HFFc6 (cell line): ENCODE data around the gene PLPPR5. TPM values are rescaled to one million over a fixed set of nuclear protein-coding genes. Genes with fewer than 3 reads are reported as not detected.

Experiments used
- DNase-seq: peaks from one replicate; pipeline ENCODE4 v3.0.0-alpha.2; 2018
- H3K27ac Mint-ChIP-seq: 2 replicates; pipeline ENCODE4 v1.8.0; 2020; ENCODE audit warnings: mild to moderate bottlenecking, mixed read lengths
- H3K27me3 Mint-ChIP-seq: 2 replicates; pipeline ENCODE4 v1.8.0; 2021; ENCODE audit warnings: mild to moderate bottlenecking, moderate library complexity, mixed read lengths; ENCODE audit not compliant: insufficient read depth
- H3K36me3 Mint-ChIP-seq: 2 replicates; pipeline ENCODE4 v1.8.0; 2021; ENCODE audit warnings: low read depth, mixed read lengths
- H3K4me1 Mint-ChIP-seq: 2 replicates; pipeline ENCODE4 v1.8.0; 2020; ENCODE audit warnings: low read depth, mixed read lengths
- H3K4me3 Mint-ChIP-seq: 2 replicates; pipeline ENCODE4 v1.8.0; 2020; ENCODE audit warnings: mild to moderate bottlenecking, moderate library complexity, mixed read lengths
- H3K9me3 Mint-ChIP-seq: 2 replicates; pipeline ENCODE4 v1.8.0; 2020; ENCODE audit warnings: mild to moderate bottlenecking, mixed read lengths
- CTCF ChIP-seq: fragments of 200-600 bp; sonication (generic); IDR thresholded peaks from 2 replicates; pipeline ENCODE4 v1.5.0; 2021; ENCODE audit warnings: antibody characterized with exemption, mild to moderate bottlenecking
- total RNA-seq, 6 experiments: library from RNA; stranded (reverse); fragmentation: NEBNext Ultra II Directional; extraction: Animal tissue kit (Norgen Biotek cat#: 25700); gene quantifications; 2 replicates in 1 of 6; 3 replicates in 5 of 6; pipeline ENCODE4 v1.2.3, GENCODE V29; 2021

The PLPPR5 gene
- total RNA-seq, 6 experiments from 2014 or later = 0.05 to 0.19 TPM; not detected in 4

GRCh38 chr1:98865796-98866195, 138.9 kb downstream of the PLPPR5 start:
- TF ChIP-seq CTCF = no peak
- H3K27me3 Mint-ChIP-seq = no peaks in the 10 kb centered on the region
- no peak overlapping the region for H3K4me3 Mint-ChIP-seq
- H3K4me1 Mint-ChIP-seq = no peaks in the 10 kb centered on the region
- H3K36me3 Mint-ChIP-seq = peaks cover 4% of the 10 kb centered on the region; the same call in 1 of the 2 replicates
- no peak for DNase-seq
- H3K9me3 Mint-ChIP-seq = peaks cover 6% of the 10 kb centered on the region
- no peak overlapping the region for H3K27ac Mint-ChIP-seq

- no peak overlapping the region for H3K27ac Mint-ChIP-seq
- H3K9me3 Mint-ChIP-seq = no peaks in the 10 kb centered on the region
- no peak for TF ChIP-seq CTCF
- DNase-seq = no peak
- peaks cover 2% of the 10 kb centered on the region for H3K27me3 Mint-ChIP-seq
- H3K36me3 Mint-ChIP-seq = no peaks in the 10 kb centered on the region
- H3K4me3 Mint-ChIP-seq = no peak overlapping the region
- no peaks in the 10 kb centered on the region for H3K4me1 Mint-ChIP-seq
These were observed 144.3 kb downstream of the PLPPR5 start for GRCh38 chr1:98860329-98860728.

- no peaks in the 10 kb centered on the region for H3K36me3 Mint-ChIP-seq
- H3K4me1 Mint-ChIP-seq = no peaks in the 10 kb centered on the region
- no peaks in the 10 kb centered on the region for H3K9me3 Mint-ChIP-seq
These were observed 150.5 kb downstream of the PLPPR5 start for GRCh38 chr1:98854137-98854536.

GRCh38 chr1:98849969-98850636, 154.6 kb downstream of the PLPPR5 start:
- no peak for TF ChIP-seq CTCF
- peaks cover 4% of the 10 kb centered on the region; the same call in 1 of the 2 replicates for H3K27me3 Mint-ChIP-seq
- DNase-seq = no peak
- no peaks in the 10 kb centered on the region for H3K9me3 Mint-ChIP-seq
- no peak overlapping the region for H3K4me3 Mint-ChIP-seq
- no peaks in the 10 kb centered on the region for H3K36me3 Mint-ChIP-seq
- H3K4me1 Mint-ChIP-seq = no peaks in the 10 kb centered on the region
- H3K27ac Mint-ChIP-seq = no peak overlapping the region

More at GRCh38 chr1:98854137-98854536, 150.5 kb downstream of the PLPPR5 start:
- Mint-ChIP-seq H3K4me3 (no peak overlapping the region), H3K27me3 (peaks cover 4% of the 10 kb centered on the region), H3K27ac (no peak overlapping the region)
- no peak for TF ChIP-seq CTCF
- DNase-seq = no peak

DNA sequence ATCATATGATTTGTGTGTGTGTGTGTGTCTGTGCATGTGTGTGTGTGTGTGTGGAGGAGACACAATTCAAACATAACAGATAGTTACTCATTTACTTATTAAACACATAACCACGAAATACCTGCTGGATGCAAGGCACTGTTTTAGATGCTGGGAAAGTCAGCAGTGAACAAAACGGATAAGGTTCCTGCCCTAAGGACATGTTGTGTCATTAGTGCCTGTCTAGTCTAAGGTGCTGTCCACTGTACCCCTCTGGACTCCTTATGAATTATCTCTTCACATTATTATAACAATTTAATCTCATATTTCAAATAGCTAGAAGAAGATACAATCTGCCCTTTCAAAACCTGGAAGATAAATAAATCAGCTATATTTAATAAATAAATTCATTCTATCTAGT, 162.4 kb downstream of the PLPPR5 start:
- peaks cover 1% of the 10 kb centered on the region; the same call in 1 of the 2 replicates for H3K27me3 Mint-ChIP-seq
- no peaks in the 10 kb centered on the region for H3K36me3 Mint-ChIP-seq
- H3K4me1 Mint-ChIP-seq = peaks cover 4% of the 10 kb centered on the region
- no peak for DNase-seq
- H3K4me3 Mint-ChIP-seq = no peak overlapping the region
- no peak for TF ChIP-seq CTCF
- no peak overlapping the region for H3K27ac Mint-ChIP-seq
- no peaks in the 10 kb centered on the region for H3K9me3 Mint-ChIP-seq
